ENCODE results near the gene MAP4K2. TPM values are rescaled to one million over a fixed set of nuclear protein-coding genes. Genes with fewer than 3 reads are reported as not detected.

The MAP4K2 gene
- polyA plus RNA-seq, 3 donors from 2014 or later, result 9.2 to 16.4 (median 15.9) TPM

DNA sequence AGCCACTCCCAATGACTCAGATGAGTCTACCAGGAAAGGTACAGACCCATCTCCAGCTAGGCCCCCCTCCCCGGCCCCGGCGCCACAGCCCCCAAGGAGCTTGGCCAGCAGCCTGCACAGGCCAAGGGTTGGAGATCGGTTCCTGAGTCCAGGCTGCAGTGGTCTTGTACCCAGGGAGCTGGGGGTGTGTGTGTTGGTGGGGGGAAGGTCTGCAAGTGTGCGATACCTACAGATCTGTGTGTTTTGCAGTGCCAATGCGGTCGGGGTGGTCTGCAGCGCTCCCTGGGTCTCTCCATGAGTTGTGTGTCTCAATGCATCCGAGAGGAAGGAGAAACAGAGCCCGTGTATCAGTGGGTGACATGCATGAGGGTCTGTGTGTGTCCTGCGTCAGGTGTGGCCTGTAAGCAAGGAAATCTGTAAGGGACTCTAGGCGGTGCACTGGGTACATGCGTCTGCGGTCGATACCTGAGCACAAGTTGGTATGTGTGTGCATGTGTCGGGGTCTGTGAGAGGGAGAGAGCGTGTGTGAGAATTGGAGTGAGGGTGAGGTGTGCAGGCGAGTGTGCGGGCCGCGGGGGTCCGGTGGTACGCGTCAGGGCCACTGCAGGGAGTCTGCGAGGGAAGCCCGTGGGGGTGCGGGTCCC is 40.8 kb upstream of the MAP4K2 start:
- Mint-ChIP-seq H3K36me3 (peaks cover 0 to 3% (median 0%) of the 10 kb centered on the region in 3 donors), H3K9me3 (no peaks in the 10 kb centered on the region), H3K4me1 (peaks cover 30 to 34% of the 10 kb centered on the region in 2 donors), H3K27me3 (ENCODE audit: low read depth in 3 of 3) (peaks cover 2 to 4% (median 4%) of the 10 kb centered on the region in 3 donors), H3K27ac (peak overlapping the region; percentile 44 to 91 (median 70)), H3K4me3 (peak overlapping the region; percentile 75 to 90 (median 85))
- no peak for DNase-seq

DNA sequence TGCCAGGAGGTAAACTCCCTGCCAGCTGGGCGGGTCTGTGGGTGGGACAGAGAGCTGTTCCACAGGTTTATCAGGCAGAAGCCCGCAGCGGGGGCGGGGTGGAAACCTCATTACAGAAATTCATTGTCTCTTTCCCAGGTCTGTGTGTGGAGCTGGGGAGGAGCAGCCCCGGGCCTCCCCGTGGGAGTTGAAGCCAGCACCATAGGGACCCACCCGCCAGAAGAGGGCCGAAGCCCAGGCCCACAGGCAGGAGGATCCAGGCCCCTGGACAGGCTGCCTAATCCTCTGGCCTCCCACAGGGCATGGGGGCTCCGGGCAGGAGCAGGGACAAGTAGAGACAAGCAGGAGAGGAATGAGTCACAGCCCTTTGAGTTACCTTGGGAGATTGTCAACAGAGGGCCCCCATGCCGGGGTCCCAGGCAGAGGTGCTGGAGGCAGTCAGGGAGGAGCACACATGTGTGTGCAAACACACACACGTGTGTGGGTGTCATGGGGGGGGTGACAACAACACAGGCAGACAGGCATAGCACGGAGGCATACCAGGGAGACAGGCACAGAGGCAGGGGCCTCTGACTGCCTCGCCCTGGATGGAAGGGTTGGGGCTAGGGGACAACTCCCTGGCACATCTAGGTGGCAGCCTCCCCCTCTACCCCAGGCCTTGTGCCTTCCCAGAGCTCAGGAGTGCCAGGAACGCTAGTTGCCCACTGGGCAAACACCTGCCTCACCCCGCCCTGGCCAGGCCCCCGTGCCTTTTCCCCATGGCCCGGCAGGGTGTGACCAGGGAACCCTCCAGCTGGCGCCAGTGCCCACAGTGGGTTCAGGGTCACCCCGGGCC is 40.1 kb upstream of the MAP4K2 start:
- DNase-seq, result no peak
- peaks cover 2 to 4% (median 2%) of the 10 kb centered on the region in 3 donors for H3K27me3 Mint-ChIP-seq (ENCODE audit: low read depth in 3 of 3)
- H3K27ac Mint-ChIP-seq, result peak overlapping the region in 1 of 6 donors; percentile 74
- peak overlapping the region; percentile 68 to 90 (median 75) for H3K4me3 Mint-ChIP-seq
- H3K4me1 Mint-ChIP-seq, result peaks cover 22 to 26% of the 10 kb centered on the region in 2 donors
- no peaks in the 10 kb centered on the region for H3K9me3 Mint-ChIP-seq
- H3K36me3 Mint-ChIP-seq, result peaks cover 0 to 3% (median 0%) of the 10 kb centered on the region in 3 donors

DNA sequence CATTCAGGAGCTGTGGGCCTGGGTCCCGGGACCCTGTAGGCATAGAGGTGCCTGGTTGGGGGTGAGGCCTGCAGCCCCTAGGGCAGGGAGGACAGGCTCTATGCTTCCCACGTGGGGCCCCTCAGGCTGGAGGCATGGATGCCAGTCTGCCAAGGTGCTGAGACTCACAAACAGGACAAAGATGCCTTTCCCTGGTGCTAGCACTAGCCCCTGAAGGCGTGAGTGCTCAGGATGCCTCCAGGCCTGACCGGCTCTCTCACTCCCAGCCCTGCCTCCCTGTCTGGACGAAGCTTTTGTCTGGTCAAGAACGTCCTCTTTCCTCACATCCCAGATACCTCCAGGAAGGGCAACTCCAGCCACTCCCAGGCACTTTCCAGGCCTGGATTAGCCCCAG is 39.3 kb upstream of the MAP4K2 start:
- DNase-seq, result no peak
- Mint-ChIP-seq H3K9me3 (no peaks in the 10 kb centered on the region), H3K36me3 (peaks cover 0 to 3% (median 0%) of the 10 kb centered on the region in 3 donors), H3K4me3 (no peak overlapping the region), H3K27me3 (ENCODE audit: low read depth in 3 of 3) (peaks cover 2 to 4% (median 2%) of the 10 kb centered on the region in 3 donors), H3K27ac (no peak overlapping the region), H3K4me1 (peaks cover 18 to 21% of the 10 kb centered on the region in 2 donors)

DNA sequence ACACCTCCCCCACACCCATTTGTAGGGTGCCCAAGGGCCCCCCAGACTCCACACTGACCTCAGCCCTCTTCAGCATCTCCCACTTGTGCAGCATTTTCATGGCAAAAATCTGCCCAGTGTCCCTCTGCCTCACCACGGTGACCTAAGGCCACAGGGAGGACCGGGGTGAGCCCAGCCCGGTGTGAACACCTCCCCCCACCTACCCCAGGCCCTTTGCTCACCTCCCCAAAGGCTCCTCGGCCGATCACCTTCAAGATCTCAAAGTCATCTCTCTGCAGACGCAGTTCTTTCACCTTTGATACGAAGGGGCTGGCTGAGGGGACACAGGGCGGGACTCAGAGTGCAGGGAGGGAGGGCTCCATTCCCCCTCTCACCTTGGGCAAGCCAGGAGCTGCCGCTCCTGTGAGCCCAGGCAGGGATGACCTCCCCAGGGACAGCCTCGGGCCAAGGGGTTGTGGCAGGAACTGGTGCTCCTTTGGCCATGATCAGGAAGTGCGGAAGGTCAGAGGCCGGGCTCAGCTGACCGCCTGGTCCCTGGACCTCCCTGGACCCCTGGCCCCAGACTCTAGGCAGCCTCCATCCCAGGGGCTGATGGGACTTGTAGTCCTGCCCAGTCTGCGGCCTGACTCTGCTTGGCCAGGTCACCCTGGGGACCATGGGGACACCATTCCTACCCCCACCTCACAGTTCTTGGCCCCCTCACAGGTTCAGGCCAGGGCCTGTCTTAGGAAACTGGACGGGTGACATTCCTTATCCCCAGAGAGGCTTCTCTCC is 38.8 kb upstream of the MAP4K2 start:
- peak overlapping the region in 1 of 6 donors; percentile 23 for H3K27ac Mint-ChIP-seq
- H3K4me1 Mint-ChIP-seq, result peaks cover 17 to 21% of the 10 kb centered on the region in 2 donors
- H3K36me3 Mint-ChIP-seq, result peaks cover 0 to 3% (median 0%) of the 10 kb centered on the region in 3 donors
- DNase-seq, result no peak
- no peak overlapping the region for H3K4me3 Mint-ChIP-seq
- peaks cover 2 to 4% (median 2%) of the 10 kb centered on the region in 3 donors for H3K27me3 Mint-ChIP-seq (ENCODE audit: low read depth in 3 of 3)
- no peaks in the 10 kb centered on the region for H3K9me3 Mint-ChIP-seq

DNA sequence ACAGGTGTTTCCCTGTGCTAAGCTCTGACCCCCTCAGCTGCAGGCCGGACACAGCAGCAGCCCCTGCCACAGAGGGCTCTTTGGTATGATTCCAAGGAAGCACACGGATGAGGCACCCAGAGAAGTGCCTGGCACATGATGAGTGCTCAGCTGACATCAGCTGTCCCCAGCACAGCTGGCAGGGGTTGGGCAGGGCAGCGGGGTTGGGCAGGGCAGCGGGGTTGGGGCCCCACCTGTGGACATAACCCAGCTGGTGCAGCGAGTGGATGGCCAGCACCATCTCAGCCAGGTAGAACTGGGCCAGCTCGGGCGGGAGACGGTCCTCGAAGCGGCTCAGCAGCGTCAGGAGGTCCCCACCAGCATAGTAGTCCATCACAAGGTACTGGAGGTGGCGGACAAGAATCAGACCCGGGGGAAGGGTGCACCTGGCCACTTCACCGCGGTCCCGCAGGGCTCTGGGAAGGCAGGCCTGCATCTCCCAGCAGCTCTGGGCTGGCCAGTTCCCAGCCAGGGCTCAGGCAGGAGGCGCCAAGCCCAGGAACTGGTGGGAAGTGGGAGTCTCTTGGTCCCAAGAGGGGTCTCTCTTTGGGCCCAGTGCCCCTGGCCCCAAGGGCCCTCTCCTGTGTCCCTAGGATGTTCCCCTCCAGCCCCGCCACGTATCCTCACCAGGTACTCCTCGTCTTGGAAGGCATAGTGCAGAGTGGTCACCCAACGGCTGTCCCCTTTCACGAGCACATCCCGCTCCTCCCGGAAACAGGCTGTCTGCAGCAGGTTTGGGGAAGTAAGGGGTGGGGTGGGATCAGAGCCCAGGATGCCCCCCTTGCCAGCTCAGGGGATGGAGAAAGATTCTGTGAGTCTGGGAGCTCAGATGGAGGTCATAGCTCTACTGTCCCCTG is 37.1 kb upstream of the MAP4K2 start:
- Mint-ChIP-seq H3K4me1 (peaks cover 16% of the 10 kb centered on the region in 2 donors), H3K9me3 (no peaks in the 10 kb centered on the region), H3K4me3 (no peak overlapping the region), H3K27ac (peak overlapping the region in 1 of 6 donors; percentile 22), H3K27me3 (ENCODE audit: low read depth in 3 of 3) (peaks cover 0 to 4% (median 2%) of the 10 kb centered on the region in 3 donors), H3K36me3 (peaks cover 0 to 3% (median 0%) of the 10 kb centered on the region in 3 donors)
- DNase-seq, result no peak

DNA sequence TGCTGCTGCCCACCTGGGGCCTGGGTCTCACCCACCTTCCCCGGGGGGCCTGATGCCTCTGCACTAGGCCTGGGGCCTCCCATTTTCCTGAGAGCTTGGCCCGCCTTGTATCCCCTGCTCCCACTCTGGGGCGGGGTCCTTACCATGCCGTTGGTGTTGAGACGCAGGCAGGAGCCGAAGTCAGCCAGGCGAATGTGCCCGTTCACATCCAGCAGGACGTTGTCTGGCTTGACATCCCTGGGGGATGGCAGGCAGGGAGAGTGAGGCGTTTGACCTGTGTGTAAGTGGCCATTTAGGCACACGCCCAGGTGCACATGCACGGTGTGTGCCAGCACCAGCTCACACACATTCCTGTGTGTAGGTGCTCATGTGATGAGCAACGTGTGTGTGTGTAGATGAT is 36.3 kb upstream of the MAP4K2 start:
- Mint-ChIP-seq H3K27ac (no peak overlapping the region), H3K36me3 (peaks cover 0 to 3% (median 0%) of the 10 kb centered on the region in 3 donors), H3K27me3 (ENCODE audit: low read depth in 3 of 3) (peaks cover 0 to 2% (median 2%) of the 10 kb centered on the region in 3 donors), H3K4me3 (no peak overlapping the region), H3K4me1 (peaks cover 12 to 14% of the 10 kb centered on the region in 2 donors), H3K9me3 (no peaks in the 10 kb centered on the region)
- no peak for DNase-seq

DNA sequence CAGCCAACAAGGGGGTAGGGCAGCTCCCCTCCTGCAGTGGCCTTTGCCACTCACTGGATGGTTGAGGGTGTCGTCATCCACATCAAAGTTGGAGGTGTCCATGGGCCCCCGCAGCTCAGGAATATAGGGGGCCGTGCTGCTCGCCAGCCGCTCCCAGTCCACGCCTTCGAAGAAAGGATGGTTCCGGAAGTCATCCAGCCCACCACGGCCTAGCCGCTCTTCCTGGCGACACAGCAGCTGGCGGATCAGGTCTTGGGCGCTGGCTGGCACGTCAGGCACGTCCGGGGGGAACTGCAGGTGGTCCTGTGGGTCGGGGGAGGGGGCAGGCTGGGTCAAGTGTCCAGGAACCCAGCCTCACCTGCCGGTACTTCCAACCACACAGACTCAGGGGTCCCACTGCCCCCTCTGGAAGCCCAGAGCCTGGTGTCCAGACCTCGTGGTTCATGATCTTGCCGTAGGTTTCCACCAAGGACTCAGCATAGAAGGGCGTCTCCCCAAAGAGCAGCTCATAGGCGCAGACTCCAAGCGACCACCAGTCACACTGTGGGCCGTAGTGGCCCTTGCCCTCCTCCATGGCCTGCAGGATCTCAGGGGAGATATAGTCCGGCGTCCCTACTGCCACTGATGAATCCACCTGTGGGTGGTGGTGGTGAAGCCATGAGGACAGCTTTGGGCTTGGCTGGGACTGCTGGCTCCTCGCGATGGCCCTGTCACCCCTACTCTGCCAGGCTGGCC is 35.8 kb upstream of the MAP4K2 start:
- Mint-ChIP-seq H3K27me3 (ENCODE audit: low read depth in 3 of 3) (no peaks in the 10 kb centered on the region), H3K4me1 (peaks cover 8 to 11% of the 10 kb centered on the region in 2 donors), H3K27ac (no peak overlapping the region), H3K36me3 (peaks cover 0 to 3% (median 0%) of the 10 kb centered on the region in 3 donors), H3K9me3 (no peaks in the 10 kb centered on the region), H3K4me3 (no peak overlapping the region)
- no peak for DNase-seq

DNA sequence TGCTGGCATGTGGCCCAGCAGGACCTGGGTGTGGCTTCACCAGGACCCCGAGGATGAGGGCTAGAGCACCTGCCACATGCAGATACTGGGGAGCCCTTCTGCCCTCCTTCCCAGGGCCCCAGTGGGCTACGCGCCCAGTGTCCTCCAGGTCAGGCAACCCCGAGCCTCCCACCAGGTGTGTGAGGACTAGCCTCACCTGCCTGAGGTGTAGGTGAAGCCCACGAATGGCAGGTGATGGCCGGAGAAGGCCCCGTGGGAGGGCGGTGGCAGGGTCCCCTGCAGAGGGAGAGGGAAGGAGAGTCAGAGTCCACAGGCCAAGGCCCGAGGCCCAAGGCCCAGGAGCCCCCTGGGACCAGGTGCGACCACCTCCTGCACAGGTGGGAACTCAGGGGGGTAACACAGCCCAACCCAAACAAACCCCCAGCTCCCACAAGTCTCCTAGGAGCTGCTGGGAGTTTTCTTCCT is 34.9 kb upstream of the MAP4K2 start:
- Mint-ChIP-seq H3K27me3 (ENCODE audit: low read depth in 3 of 3) (peaks cover 0 to 2% (median 0%) of the 10 kb centered on the region in 3 donors), H3K9me3 (no peaks in the 10 kb centered on the region), H3K27ac (no peak overlapping the region), H3K4me3 (no peak overlapping the region), H3K4me1 (peaks cover 6% of the 10 kb centered on the region in 2 donors), H3K36me3 (peaks cover 0 to 3% (median 0%) of the 10 kb centered on the region in 3 donors)
- no peak for DNase-seq

DNA sequence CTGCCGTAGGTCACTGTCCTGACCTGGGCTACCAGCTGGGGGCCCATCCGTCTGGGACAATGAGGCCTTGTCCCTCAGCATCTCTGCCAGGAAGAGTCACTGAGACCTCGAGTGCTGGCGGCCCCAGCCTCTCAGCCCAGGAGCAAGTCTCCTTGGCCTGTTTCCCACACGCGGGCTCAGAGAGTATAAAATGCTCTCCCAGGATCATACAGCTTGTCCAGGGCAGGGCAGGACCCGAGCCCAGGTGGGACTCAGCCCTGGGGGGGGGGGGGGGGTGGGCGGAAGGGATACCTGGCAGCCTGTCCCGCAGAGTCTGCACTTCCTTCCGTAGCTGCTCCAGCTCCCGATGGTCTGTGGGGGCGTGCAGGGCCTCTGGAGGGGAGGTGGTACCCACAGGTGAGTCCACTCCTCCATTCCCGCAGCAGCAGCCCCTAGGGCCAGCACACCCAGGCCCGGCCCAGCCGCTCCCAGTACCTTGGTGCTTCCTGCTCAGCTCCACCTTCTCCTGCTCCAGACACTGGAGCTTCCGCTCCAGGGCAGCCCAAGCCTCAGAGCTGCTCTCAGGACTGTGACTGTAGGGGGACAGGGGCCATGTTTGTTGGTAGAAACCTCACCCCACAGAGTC is 33.5 kb upstream of the MAP4K2 start:
- H3K36me3 Mint-ChIP-seq, result peaks cover 3% of the 10 kb centered on the region in 3 donors
- H3K27ac Mint-ChIP-seq, result peak overlapping the region in 1 of 6 donors; percentile 50
- no peak overlapping the region for H3K4me3 Mint-ChIP-seq
- H3K4me1 Mint-ChIP-seq, result peaks cover 6% of the 10 kb centered on the region in 2 donors
- no peak for DNase-seq
- H3K27me3 Mint-ChIP-seq (ENCODE audit: low read depth in 3 of 3), result peaks cover 0 to 2% (median 0%) of the 10 kb centered on the region in 3 donors
- H3K9me3 Mint-ChIP-seq, result no peaks in the 10 kb centered on the region

DNA sequence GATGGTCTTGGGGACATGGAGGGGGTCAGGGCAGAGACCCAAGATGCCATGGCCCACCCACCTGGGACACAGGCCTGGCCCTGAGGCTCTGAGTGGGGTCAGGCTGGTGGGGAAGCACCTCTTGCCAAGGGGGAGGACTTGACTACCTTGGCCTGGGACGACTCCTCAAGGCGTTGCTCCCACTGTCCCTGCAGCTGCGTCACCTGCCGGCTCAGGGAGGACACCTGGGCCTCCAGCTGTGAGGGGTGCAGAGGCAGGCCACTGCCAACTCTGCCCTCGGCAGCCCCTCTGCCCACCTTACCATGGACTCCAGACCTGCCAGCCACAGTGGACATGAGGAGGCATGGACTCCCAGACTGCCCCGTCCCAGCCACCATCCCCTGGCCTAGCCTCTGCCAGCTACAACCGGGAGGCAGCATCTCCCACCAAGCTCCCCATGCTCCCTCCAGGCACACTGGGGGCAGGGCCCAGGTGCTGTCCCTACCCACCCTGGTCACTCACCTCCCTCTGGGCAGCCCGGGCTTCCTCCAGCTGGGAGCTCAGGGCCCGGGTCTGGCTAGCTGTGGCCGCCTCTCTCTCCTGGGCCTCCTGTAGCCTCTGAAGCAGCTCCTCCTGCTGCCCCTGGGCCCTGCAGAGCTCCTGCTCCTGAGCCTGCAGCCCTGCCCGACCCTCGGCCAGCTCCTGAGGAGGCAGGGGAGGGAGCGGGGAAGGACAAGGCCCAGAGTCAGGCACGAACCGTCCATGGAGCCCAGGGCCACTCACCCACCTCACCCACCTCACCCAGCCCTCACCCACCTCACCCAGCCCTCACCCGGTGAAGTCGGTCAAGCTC is 32.8 kb upstream of the MAP4K2 start:
- Mint-ChIP-seq H3K9me3 (no peaks in the 10 kb centered on the region), H3K27me3 (ENCODE audit: low read depth in 3 of 3) (peaks cover 0 to 2% (median 0%) of the 10 kb centered on the region in 3 donors), H3K36me3 (peaks cover 3% of the 10 kb centered on the region in 3 donors), H3K4me1 (peaks cover 6% of the 10 kb centered on the region in 2 donors), H3K4me3 (no peak overlapping the region), H3K27ac (no peak overlapping the region)
- no peak for DNase-seq

All from immature natural killer cell (primary cell).